Activated CD4-positive, alpha-beta T cell treated with anti-CD3 and anti-CD28 coated beads, Interleukin-2, amount 10 ng/mL, durations not matched to agents 7 days and 5 days (primary cell): ENCODE results near the gene GBP6. TPM values are rescaled to one million over a fixed set of nuclear protein-coding genes. Genes with fewer than 3 reads are reported as not detected.
"Not testable (repeated sequence)": the region's sequence is repeated elsewhere in the genome, so short reads cannot be mapped to it uniquely, and the experiment has no call there.

Experiments used
- CTCF ChIA-PET: fragments of 350-600 bp; sonication (Branson Sonifier 250); formaldehyde crosslinking; loops from one replicate; lab custom pipeline; 2021; ENCODE audit warnings: antibody characterized with exemption; lab: Charles Lee
- POLR2A ChIA-PET: fragments of 350-600 bp; sonication (Branson Sonifier 250); formaldehyde crosslinking; loops from one replicate; lab custom pipeline; 2021; ENCODE audit warnings: antibody characterized with exemption; lab: Charles Lee
- DNase-seq: peaks from one replicate; pipeline ENCODE4 v3.0.0-alpha.2; 2020
- H3K27ac Mint-ChIP-seq: one replicate; pipeline ENCODE4 v1.8.0; 2021; ENCODE audit warnings: mild to moderate bottlenecking, moderate library complexity, mixed read lengths
- H3K27me3 Mint-ChIP-seq: one replicate; pipeline ENCODE4 v1.8.0; 2021; ENCODE audit warnings: mixed read lengths
- H3K36me3 Mint-ChIP-seq: one replicate; pipeline ENCODE4 v1.8.0; 2021; ENCODE audit warnings: low read depth, mixed read lengths
- H3K4me1 Mint-ChIP-seq: one replicate; pipeline ENCODE4 v1.8.0; 2021; ENCODE audit warnings: mixed read lengths
- H3K4me3 Mint-ChIP-seq: one replicate; pipeline ENCODE4 v1.8.0; 2021; ENCODE audit warnings: mild to moderate bottlenecking, moderate library complexity, mixed read lengths
- H3K9me3 Mint-ChIP-seq: one replicate; pipeline ENCODE4 v1.8.0; 2021; ENCODE audit warnings: mixed read lengths
- total RNA-seq, 2 experiments: library from RNA; stranded (reverse); gene quantifications; one replicate each; pipeline ENCODE4 v1.2.3, GENCODE V29; 2021

Gene GBP6
- total RNA-seq, 2 experiments from 2014 or later: 0.27 to 0.31 TPM

DNA sequence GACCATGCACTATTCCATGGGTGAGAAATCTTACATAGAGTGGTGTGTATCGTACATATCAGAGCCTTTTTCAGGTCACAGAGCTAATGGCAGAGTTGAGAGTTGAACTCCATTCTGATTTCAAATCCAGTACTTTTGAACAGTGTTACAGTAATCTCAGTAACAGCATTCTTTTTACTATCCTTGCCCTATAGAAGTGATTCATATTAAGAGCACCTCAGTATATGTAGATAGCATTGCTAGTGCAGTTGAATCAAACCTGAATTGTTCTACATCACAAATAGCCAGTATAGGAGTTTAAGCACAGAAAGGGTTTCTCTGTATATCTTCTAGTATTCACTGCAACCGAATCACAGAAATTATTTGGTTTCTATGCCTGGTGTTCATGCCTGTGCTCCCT, 11.4 kb upstream of the GBP6 start:
- no peak overlapping the region for H3K27ac Mint-ChIP-seq
- H3K4me3 Mint-ChIP-seq: no peak overlapping the region
- H3K9me3 Mint-ChIP-seq: peaks cover 33% of the 10 kb centered on the region
- peaks cover 28% of the 10 kb centered on the region for H3K4me1 Mint-ChIP-seq
- ChIA-PET POLR2A (no interaction called here), CTCF (interaction anchor here (1.1 kb wide), 1 partner anchor 10 kb away, joined by 3 read pairs; no protein-coding TSS in a partner anchor)
- DNase-seq: no peak
- no peaks in the 10 kb centered on the region for H3K27me3 Mint-ChIP-seq
- H3K36me3 Mint-ChIP-seq: peaks cover 34% of the 10 kb centered on the region

DNA sequence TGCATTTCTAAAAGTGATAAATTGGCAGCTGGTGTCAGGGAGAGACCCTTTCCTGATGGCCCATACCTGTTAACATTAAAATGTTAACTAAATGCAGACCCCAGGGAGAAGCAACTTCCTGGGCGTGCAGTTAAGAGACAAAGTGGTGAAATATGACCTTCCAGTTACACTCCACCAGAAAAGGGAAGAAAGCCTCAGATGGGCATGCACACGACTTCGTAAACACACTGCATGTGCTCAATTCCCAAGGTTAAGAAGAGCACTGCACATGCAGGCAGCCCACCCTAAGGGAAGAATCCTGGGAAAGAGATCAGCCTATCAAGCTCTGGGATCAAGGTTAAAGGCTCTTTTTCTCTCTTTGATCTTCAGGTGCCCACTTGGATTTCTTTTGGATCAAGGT, 9.7 kb upstream of the GBP6 start:
- CTCF ChIA-PET: no interaction called here

GRCh38 chr1:89355056-89355455, 8.8 kb upstream of the GBP6 start:
- CTCF ChIA-PET: interaction anchor here (1.5 kb wide), 1 partner anchor 80 kb away, joined by 4 read pairs; no protein-coding TSS in a partner anchor
- H3K27ac Mint-ChIP-seq: peak overlapping the region; percentile 56
- no peak for DNase-seq
- H3K4me3 Mint-ChIP-seq: no peak overlapping the region
- H3K9me3 Mint-ChIP-seq: peaks cover 26% of the 10 kb centered on the region
- no peaks in the 10 kb centered on the region for H3K27me3 Mint-ChIP-seq
- H3K4me1 Mint-ChIP-seq: peaks cover 44% of the 10 kb centered on the region
- POLR2A ChIA-PET: interaction anchor here (0.5 to 0.6 kb wide), 2 partner anchors 175 to 379 kb away, joined by 4 read pairs; no protein-coding TSS in a partner anchor
- H3K36me3 Mint-ChIP-seq: peaks cover 36% of the 10 kb centered on the region

More for the DNA sequence above, 9.7 kb upstream of the GBP6 start:
- no peak overlapping the region for H3K4me3 Mint-ChIP-seq
- H3K36me3 Mint-ChIP-seq: peaks cover 36% of the 10 kb centered on the region
- H3K27me3 Mint-ChIP-seq: no peaks in the 10 kb centered on the region
- peaks cover 26% of the 10 kb centered on the region for H3K9me3 Mint-ChIP-seq
- H3K27ac Mint-ChIP-seq: peak overlapping the region; percentile 71
- peaks cover 44% of the 10 kb centered on the region for H3K4me1 Mint-ChIP-seq
- POLR2A ChIA-PET: interaction anchor here (0.6 kb wide), 1 partner anchor 9 kb away, joined by 3 read pairs; no protein-coding TSS in a partner anchor
- no peak for DNase-seq

DNA sequence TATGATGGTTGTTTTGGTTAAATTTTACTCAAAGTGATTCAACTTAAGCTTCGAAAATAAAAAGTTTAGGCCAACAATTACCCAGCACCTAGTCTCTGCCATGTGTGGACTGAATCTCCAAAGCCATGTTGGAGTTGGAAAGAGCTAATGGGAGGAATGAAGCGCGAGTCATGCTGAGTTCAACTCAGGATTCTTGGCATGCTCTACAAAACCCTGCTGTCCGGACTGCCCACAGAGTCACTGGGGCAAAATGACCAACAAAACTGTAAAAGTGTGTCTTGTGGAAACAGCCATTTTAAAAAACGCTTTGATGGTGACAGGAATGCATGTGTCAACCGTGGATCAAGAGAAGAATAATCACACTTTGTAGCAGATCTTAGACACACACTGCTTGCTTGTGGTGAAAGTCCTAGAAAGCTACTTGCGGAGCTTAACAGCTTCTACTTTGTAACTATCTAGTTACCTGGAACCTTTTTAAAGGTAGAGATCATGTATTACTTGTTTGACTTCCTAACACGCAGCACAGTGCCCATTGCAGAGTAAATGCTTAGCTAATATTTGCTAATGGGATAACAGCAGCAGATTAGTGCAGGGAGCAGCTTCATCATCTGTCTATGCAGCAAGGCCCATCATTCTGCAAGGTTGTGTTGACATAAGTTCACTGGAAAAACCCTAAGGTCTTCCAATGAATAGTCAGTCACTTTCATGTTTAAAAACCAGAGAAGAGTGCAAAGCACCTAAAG, 7.0 kb upstream of the GBP6 start:
- peaks cover 5% of the 10 kb centered on the region for H3K27me3 Mint-ChIP-seq
- CTCF ChIA-PET: interaction anchor here (0.8 to 1.5 kb wide), 5 partner anchors 57 to 99 kb away, joined by 3 to 4 read pairs (median 3); partner anchors contain the start of gene GBP5
- no peak overlapping the region for H3K27ac Mint-ChIP-seq
- DNase-seq: no peak
- H3K4me1 Mint-ChIP-seq: peaks cover 46% of the 10 kb centered on the region
- POLR2A ChIA-PET: interaction anchor here (0.7 kb wide), 1 partner anchor 156 kb away, joined by 4 read pairs; no protein-coding TSS in a partner anchor
- peaks cover 26% of the 10 kb centered on the region for H3K9me3 Mint-ChIP-seq
- H3K4me3 Mint-ChIP-seq: no peak overlapping the region
- H3K36me3 Mint-ChIP-seq: peaks cover 37% of the 10 kb centered on the region

- peaks cover 21% of the 10 kb centered on the region for H3K9me3 Mint-ChIP-seq
- CTCF ChIA-PET: interaction anchor here (0.6 to 1.5 kb wide), 29 partner anchors 8 to 480 kb away, joined by 3 to 21 read pairs (median 4); partner anchors contain the start of gene GBP5
- H3K36me3 Mint-ChIP-seq: peaks cover 39% of the 10 kb centered on the region
- peak overlapping the region; percentile 11 for H3K4me3 Mint-ChIP-seq
- POLR2A ChIA-PET: interaction anchor here (0.6 kb wide), 1 partner anchor 160 kb away, joined by 6 read pairs; the partner anchor contains the start of gene GBP4
- H3K27ac Mint-ChIP-seq: peak overlapping the region; percentile 85
- peak; percentile 90 for DNase-seq
- peaks cover 55% of the 10 kb centered on the region for H3K4me1 Mint-ChIP-seq
- H3K27me3 Mint-ChIP-seq: peaks cover 5% of the 10 kb centered on the region
Observed at GRCh38 chr1:89358287-89358893, 5.5 kb upstream of the GBP6 start.

- no peak overlapping the region for H3K4me3 Mint-ChIP-seq
- H3K27ac Mint-ChIP-seq: no peak overlapping the region
- H3K4me1 Mint-ChIP-seq: peaks cover 54% of the 10 kb centered on the region
- peaks cover 26% of the 10 kb centered on the region for H3K36me3 Mint-ChIP-seq
- ChIA-PET CTCF (no interaction called here), POLR2A (no interaction called here)
- peaks cover 5% of the 10 kb centered on the region for H3K27me3 Mint-ChIP-seq
- H3K9me3 Mint-ChIP-seq: peaks cover 12% of the 10 kb centered on the region
- no peak for DNase-seq
Observed at GRCh38 chr1:89360716-89361115, 3.1 kb upstream of the GBP6 start.

DNA sequence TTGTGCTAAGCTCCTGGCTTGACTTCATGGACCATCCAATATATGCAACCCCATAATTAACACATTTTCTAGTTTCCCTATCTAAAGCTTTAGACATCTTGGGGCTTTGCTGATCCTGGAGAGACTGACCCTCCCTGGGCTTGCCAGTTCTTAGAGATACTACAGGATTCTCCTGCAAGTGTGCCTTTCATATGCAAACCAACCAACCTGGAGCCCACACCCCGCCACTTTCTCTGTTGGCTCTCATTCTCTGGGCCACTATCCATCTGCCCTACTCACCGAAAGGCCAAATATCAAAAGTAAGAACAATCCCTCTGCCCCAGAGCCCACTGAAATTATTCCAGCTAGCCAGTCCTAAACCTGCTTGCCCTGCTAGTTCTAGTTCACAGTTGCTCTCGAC, 2.2 kb upstream of the GBP6 start:
- peaks cover 5% of the 10 kb centered on the region for H3K27me3 Mint-ChIP-seq
- no peak for DNase-seq
- peaks cover 6% of the 10 kb centered on the region for H3K9me3 Mint-ChIP-seq
- peaks cover 46% of the 10 kb centered on the region for H3K4me1 Mint-ChIP-seq
- CTCF ChIA-PET: interaction anchor here (0.5 to 1.4 kb wide), 5 partner anchors 87 to 371 kb away, joined by 3 read pairs; no protein-coding TSS in a partner anchor
- POLR2A ChIA-PET: no interaction called here
- peaks cover 18% of the 10 kb centered on the region for H3K36me3 Mint-ChIP-seq
- H3K4me3 Mint-ChIP-seq: no peak overlapping the region
- H3K27ac Mint-ChIP-seq: no peak overlapping the region

DNA sequence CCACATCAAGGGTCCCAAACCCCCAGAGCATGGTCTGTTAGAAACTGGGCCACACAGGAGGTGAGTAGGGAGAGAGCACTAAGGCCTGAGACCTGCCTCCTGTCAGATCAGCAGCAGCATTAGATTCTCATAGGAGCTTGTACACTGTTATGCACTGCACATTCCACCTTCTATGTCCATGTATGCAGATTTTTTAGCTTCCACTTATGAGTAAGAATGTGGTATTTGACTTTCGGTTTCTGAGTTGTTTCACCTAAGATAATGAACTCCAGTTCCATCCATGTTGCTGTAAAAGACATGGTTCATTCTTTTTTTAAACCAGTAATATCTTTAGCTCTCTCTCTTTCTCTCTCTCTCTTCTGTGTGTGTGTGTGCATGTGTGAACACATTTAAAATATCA, 663 bp upstream of the GBP6 start:
- POLR2A ChIA-PET: interaction anchor here (0.5 to 0.7 kb wide), 3 partner anchors 9 to 273 kb away, joined by 3 to 5 read pairs (median 3); no protein-coding TSS in a partner anchor
- peak; percentile 27 for DNase-seq
- Mint-ChIP-seq H3K9me3 (no peaks in the 10 kb centered on the region), H3K4me1 (peaks cover 31% of the 10 kb centered on the region), H3K4me3 (peak overlapping the region; percentile 45), H3K27me3 (peaks cover 6% of the 10 kb centered on the region), H3K27ac (peak overlapping the region; percentile 87), H3K36me3 (peaks cover 7% of the 10 kb centered on the region)
- CTCF ChIA-PET: interaction anchor here (0.6 to 1.9 kb wide), 6 partner anchors 44 to 278 kb away, joined by 3 to 9 read pairs (median 4); no protein-coding TSS in a partner anchor

- H3K4me1 Mint-ChIP-seq: peaks cover 22% of the 10 kb centered on the region
- CTCF ChIA-PET: no interaction called here
Observed at GRCh38 chr1:89364954-89365550, 1.2 kb downstream of the GBP6 start.

GRCh38 chr1:89367221-89367620, 3.4 kb downstream of the GBP6 start:
- Mint-ChIP-seq H3K36me3 (peaks cover 4% of the 10 kb centered on the region), H3K27me3 (peaks cover 4% of the 10 kb centered on the region), H3K27ac (no peak overlapping the region), H3K9me3 (peaks cover 9% of the 10 kb centered on the region), H3K4me3 (no peak overlapping the region), H3K4me1 (peaks cover 20% of the 10 kb centered on the region)
- ChIA-PET POLR2A (no interaction called here), CTCF (interaction anchor here (0.6 kb wide), 1 partner anchor 1668 kb away, joined by 3 read pairs; no protein-coding TSS in a partner anchor)
- DNase-seq: no peak

More at GRCh38 chr1:89364954-89365550, 1.2 kb downstream of the GBP6 start:
- Mint-ChIP-seq H3K27ac (no peak overlapping the region), H3K27me3 (peaks cover 9% of the 10 kb centered on the region), H3K36me3 (peaks cover 6% of the 10 kb centered on the region), H3K4me3 (no peak overlapping the region), H3K9me3 (peaks cover 6% of the 10 kb centered on the region)
- DNase-seq: no peak
- POLR2A ChIA-PET: no interaction called here

- Mint-ChIP-seq H3K36me3 (no peaks in the 10 kb centered on the region), H3K27ac (peak overlapping the region; percentile 10), H3K9me3 (peaks cover 14% of the 10 kb centered on the region), H3K4me3 (no peak overlapping the region), H3K27me3 (peaks cover 4% of the 10 kb centered on the region), H3K4me1 (peaks cover 2% of the 10 kb centered on the region)
- no peak for DNase-seq
- CTCF ChIA-PET: no interaction called here
- POLR2A ChIA-PET: no interaction called here
Observed at GRCh38 chr1:89369331-89369730, 5.5 kb downstream of the GBP6 start.

- H3K36me3 Mint-ChIP-seq, H3K4me1 Mint-ChIP-seq, CTCF ChIA-PET, DNase-seq, H3K27me3 Mint-ChIP-seq, H3K27ac Mint-ChIP-seq, H3K4me3 Mint-ChIP-seq, POLR2A ChIA-PET: not testable (repeated sequence)
- H3K9me3 Mint-ChIP-seq: peaks cover 13% of the 10 kb centered on the region
Observed at GRCh38 chr1:89373810-89374209, 10.0 kb downstream of the GBP6 start.
